ENCODE measurements around the gene SLC35A3.

Gene SLC35A3

DNA sequence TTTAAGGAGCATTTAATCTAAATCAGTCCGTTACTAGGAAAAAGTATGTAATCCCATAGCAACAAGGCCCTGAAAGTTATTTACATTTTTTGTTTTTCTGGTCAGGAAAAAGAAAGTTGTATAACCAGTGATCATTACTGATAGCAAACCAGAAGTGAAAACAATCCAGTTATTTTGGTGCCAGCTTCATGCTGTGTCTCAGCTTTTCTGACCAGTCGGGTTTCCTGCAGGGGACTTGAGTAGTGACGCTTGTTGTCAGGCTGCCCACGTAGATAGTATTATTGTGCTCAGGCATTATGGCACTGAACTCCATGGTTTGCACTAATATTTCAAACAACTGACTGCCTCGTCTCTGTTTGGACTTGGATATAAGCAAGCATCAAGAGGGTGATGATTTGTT is 107.7 kb downstream of the SLC35A3 start:
- DNase-seq (ENCODE audit: low spot score) = no peak

DNA sequence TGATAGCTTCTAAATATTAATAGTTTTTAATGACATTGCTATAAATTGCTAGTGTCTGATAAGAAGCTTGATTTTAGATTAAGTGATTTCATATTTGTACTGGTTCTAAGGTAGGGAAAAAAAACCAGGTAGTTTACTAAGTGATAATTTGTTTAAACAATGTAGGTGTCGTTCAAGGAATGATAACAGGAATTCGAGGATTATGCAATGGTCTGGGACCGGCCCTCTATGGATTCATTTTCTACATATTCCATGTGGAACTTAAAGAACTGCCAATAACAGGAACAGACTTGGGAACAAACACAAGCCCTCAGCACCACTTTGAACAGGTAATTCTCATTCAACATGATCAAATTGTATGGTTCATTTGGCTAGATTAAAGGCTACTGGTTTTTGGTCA is 110.5 kb downstream of the SLC35A3 start:
- DNase-seq (ENCODE audit: low spot score) = no peak
